Activated T-cell treated with anti-CD3 and anti-CD28 coated beads for 4 hours (primary cell): ENCODE measurements around the gene INPP5D.
A peak's percentile ranks its signal among the peaks of the same experiment; 100 is the strongest.
"Not testable (repeated sequence)": the region's sequence is repeated elsewhere in the genome, so short reads cannot be mapped to it uniquely, and the experiment has no call there.

Experiments used
- DNase-seq: peaks from one replicate; pipeline ENCODE4 v3.0.0-alpha.2; 2020

INPP5D gene

GRCh38 chr2:233053928-233054784, 6.0 kb upstream of the INPP5D start:
- DNase-seq: peak; percentile 67

- DNase-seq: no peak
Observed at GRCh38 chr2:233055362-233055761, 4.8 kb upstream of the INPP5D start.

- DNase-seq: no peak
Observed at GRCh38 chr2:233056961-233057605, 3.1 kb upstream of the INPP5D start.

GRCh38 chr2:233058717-233059546, 1.2 kb upstream of the INPP5D start:
- DNase-seq: no peak

DNA sequence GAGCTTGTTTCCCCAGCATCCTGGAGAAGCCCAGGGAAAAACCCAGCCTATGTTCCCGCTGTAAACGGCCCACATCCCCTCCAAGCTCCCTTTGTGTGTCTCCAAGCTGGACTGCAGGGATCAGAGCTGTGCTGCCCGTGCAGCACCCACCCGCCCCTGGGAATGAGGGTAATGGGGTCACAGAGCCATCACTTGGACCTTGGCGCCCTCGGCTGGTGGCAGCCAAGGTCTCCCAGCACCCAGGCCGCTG, 670 bp upstream of the INPP5D start:
- DNase-seq: no peak

- no peak for DNase-seq
Observed at GRCh38 chr2:233060501-233060979, 398 bp downstream of the INPP5D start.

- no peak for DNase-seq
Observed at GRCh38 chr2:233060980-233061590, 943 bp downstream of the INPP5D start.

GRCh38 chr2:233061591-233062450, 1.7 kb downstream of the INPP5D start:
- DNase-seq: no peak

- no peak for DNase-seq
Observed at GRCh38 chr2:233062451-233062850, 2.3 kb downstream of the INPP5D start.

- DNase-seq: no peak
Observed at GRCh38 chr2:233062946-233063268, 2.8 kb downstream of the INPP5D start.

DNA sequence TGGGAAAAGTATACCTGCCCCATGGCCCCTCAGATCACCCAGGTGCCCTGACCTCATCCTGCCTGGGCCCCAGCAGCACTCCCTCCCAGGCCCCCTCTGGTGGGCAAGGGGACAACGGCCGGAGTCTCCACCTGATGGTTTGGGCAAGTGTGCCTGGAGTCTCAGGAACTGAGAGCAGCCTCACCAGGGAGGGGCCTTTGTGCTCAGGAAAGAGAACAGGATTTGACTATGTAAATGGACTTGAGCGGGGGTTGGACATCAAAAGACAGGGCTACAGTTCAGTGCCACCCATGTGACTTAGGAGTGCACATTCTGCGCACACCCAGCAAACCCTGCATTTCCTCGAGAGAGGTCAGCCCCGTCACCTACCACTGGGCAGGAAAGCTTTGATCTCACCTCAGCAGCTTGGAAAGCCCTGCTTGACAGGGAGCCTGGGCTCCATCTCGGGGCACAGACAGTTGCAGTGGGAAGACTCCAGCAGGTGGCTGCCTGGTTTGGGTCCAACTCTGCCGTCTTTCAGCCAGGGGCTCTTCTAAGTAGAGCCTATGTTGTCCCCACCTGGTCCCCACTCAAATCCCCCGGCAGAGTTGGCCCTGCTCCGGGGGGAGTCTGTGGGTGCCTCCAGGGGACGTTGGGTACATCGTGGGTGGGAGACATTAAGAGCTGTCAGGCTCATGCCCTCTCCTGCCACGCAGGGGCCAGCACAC, 3.3 kb downstream of the INPP5D start:
- no peak for DNase-seq

GRCh38 chr2:233063976-233064411, 3.9 kb downstream of the INPP5D start:
- DNase-seq: no peak

DNA sequence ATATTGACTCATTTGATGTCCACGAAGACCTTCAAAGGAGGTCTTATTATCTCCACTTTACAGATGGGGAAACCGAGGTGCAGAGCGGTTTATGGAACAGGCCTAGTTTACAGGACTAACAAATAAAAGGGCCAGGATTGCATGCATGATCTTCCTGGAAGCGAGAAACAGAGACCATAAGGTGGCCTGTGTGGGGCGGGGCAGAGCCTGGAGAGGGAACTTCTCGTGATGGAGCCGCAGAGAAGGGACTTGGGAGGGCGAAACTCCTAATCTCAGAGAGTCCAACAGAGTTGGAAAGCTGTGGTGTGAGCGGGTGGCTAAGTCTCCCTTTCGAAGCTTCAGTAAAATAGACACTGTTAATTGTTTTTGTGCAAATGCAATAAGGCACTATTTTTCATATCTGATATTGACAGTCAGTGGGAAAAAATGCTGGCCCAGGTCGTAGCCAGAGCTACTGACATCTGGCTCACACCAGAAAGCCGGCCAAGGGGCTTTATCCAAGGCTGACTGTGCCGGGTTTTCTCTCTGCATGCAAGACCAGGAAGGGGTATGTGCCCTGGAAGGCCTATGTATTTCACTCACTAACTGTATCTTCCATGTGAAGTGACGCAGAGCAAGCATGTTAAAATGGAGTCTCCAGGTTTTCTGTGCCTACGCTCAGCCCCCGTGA, 4.5 kb downstream of the INPP5D start:
- no peak for DNase-seq

DNA sequence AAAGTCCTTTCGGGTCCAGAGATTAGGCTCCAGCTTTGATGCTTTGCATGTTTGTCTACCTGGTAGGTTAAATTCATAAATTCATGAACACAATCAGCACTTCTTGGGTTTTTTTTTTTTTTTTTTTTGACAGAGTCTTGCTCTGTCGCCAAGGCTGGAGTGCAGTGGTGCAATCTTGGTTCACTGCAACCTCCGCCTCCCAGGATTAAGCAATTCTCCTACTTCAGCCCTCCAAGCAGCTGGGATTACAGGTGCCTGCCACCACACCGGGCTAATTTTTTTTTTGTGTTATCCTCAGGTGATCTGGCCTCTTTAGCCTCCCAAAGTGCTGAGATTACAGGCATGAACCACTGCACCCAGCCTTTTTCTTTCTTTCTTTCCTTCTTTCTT, 5.1 kb downstream of the INPP5D start:
- not testable (repeated sequence) for DNase-seq

DNA sequence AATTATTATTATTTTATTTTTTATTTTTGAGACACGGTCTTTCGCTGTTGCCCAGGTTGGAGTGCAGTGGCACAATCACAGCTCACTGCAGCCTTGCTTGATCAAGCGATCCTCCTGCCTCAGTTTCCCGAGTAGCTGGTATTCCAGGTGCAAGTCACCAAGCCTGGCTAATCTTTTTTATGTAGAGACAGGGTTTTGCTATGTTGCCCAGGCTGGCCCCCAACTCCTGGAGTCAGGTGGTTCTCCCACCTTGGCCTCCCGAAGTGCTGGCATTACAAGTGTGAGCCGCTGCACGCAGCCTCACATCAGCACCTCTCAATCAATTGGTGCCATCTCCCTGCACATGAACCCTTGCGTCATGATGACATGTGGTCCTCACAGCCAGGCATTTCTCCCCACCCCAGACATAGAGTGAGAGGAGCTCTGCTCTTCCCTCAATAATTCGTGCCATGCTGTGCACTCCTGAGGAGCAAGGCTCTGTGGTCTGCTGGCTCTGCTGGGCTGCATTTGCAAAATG, 5.9 kb downstream of the INPP5D start:
- no peak for DNase-seq

- DNase-seq: no peak
Observed at GRCh38 chr2:233068762-233069418, 8.7 kb downstream of the INPP5D start.

- DNase-seq: no peak
Observed at GRCh38 chr2:233072838-233073237, 12.7 kb downstream of the INPP5D start.

GRCh38 chr2:233074106-233074505, 14.0 kb downstream of the INPP5D start:
- DNase-seq: no peak

DNA sequence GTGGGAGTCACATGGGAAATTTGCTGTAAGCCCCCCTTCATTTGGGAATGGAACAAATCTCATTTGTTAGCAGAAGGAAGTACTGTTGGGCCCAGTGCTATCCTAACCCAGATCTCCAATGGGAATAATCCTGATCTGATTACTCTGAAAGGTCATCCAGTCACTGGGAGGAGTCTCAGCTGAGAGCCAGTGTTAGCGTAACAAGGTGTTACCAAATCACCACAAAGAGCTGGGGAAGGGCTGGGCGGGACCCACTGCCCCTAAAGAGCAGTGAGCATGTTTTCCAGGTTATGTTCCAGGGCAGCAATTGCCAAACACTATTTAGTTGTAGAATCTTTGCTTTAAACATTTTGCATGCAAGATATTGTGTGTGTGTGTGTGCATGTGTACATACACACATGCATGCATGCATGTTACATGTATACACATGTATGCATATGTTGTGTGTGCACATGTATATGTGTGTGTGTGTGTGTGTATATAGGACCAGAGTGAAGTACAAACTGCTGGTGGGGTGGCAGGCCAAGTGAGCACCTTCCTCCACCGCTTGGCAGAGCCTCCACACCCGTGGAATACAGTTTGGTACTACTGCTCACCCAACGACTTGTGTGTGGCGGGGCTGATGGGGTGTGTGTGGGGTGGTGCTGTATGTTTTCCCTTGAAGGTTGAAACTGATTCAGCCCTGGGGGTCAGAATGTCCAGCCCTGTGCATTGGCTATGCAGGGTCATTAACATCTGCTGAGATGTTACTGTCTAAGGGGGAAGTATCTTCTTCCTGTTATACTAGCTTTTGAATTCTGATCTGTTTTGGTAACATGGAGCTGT, 15.2 kb downstream of the INPP5D start:
- DNase-seq: no peak
